Activated CD8-positive, alpha-beta memory T cell treated with anti-CD3 and anti-CD28 coated beads for 4 hours (primary cell): ENCODE measurements around the gene BICDL2.
"Not testable (repeated sequence)": the region's sequence is repeated elsewhere in the genome, so short reads cannot be mapped to it uniquely, and the experiment has no call there.

Source experiments
- DNase-seq, 2 donors: peaks; one replicate each; pipeline ENCODE4 v3.0.0-alpha.2; 2020; ENCODE audit warnings: low read depth in 2 of 2

Gene BICDL2

DNA sequence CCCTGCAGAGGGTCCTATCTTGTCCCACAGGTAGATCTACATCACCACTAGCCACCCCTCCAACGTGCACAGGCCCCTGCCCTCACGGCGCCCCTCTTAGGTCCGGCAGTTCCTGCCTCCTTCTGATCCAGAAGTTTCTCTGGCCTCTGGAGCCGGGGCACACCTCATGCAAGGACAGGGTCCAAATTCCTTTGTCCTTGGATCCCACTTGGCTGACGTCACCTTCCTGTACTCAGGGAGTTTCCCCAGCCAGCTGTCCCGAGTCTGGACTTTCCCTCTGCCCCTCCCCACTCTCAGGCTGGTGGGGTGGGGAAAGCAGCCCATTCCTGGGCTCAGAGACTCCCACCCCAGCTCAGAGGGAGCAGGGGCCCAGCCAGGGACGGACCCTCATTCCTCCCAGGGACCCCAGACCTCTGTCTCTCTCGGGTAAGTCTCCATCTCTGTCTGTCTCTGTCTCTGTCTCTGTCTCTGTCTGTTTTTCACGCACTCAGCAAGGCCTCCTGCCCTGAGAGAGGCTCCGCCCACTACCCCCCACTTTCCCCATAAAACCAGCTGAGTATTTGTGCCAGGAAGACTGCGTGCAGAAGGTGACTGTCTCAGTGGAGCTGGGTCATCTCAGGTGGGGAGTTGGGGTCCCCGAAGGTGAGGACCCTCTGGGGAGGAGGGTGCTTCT lies 28.5 kb upstream of the BICDL2 start, which contains the start of gene IL32:
Gene IL32 (plus strand): TSS at position 572 of the 673 bp plus-strand sequence. CDS start 172 bp downstream, outside the sequence.
- DNase-seq = peak; percentile 33 to 51

DNA sequence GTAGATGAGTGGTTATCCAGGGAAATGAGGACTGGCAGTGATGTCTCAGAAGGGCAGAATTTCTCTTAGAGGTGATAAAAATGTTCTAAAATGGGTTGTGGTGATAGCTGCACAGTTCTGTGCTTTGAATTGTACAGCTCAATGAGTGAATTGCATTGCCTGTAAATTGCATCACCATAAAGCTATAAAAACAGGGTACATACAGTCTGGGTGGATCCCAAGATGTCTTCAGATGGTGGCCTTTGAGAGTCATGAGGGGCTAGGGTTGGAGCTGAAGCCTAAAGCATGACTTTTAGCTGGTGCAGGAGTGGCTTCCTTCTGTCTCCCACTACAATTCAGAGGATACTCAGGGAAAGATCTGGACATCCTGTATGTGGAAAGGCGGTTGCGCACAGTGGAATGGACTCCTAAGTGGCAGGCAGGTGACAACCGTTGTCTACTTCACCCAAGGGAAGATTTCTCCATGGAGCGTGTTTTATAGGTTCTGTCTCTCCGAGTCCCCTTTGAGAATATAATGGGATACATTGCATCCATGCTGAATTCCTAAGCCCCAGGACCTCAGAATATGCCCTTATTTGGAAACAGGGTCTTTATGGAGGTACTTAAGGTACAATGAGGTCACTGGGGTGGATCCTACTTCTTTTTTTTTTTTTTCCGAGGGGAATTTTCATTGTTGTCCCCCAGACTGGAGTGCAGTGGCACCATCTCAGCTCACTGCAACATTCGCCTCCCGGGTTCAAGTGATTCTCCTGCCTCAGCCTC lies 27.1 kb upstream of the BICDL2 start:
- no peak for DNase-seq

DNA sequence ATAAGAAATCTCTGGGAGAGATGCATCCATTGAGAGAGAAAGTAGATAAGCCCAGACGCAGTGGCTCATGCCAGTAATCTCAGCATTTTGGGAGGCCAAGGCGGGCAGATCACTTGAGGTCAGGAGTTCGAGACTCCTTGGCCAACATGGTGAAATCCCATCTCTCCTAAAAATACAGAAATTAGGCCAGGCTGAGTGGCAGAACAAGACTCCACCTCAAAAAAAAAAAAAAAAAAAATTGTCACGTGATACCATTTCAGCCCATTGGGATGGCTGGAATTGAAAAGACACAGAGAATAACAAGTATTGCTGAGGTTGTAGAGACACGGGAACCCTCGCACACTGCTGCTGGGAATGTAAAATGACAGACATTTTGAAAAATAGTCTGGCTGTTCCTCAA lies 25.8 kb upstream of the BICDL2 start:
- no peak for DNase-seq

DNA sequence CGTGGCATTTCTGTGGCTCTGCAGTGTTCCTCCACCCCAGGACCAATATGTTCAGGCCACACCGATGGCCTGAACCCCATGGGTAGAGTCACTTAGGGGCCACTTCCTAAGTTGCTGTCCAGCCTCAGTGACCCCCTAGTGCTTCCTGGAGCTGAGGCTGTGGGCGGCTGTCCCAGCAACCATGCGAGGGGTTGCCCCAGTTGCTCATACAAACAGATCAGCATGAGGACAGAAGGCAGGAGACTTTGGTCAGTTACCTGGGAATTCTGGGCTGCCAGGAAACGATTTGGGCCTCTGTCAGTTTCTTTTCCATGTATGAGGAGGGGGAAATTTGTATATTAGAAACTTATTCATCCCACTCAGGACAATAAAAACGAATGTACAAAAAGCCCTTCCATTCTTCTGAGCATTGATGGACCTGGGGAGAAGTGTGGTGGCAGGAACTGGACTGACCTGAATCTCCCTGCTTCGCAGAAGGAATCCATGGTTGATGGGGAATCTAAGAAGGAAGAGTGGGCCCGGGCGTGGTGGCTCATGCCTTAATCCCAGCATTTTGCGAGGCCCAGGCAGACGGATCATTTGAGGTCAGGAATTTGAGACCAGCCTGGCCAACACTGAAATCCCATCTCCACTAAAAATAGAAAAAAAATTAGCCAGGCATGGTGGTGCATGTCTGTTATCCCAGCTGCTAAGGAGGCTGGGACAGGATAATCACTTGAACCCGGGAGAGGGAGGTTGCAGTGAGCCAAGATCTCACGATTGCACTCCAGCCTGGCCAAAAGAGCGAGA lies 23.8 kb upstream of the BICDL2 start:
- DNase-seq = no peak

DNA sequence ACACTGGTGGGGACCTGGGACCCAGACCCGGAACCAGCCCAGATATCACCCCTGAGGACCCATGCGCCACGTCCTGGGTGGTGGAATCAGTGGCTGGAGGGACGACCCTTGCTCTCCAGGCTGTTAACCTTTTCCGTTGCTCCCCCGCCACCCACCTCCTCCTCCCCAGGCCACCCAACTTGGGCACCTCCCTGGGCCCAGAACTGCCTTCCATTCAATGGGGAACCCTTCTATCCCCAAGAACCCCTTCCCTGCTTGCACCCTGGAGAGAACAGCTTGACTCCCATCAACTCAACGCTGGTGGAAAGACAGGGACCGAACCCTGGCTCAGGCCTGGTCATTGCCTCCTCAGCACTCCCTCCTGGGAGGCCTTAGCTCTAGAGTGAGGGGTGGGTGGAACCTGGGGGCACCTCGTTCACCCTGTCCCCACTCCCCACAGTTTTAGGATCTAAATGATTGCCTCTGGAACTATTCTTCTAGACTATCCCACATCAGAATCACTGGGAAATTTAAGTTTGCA lies 23.0 kb upstream of the BICDL2 start:
- DNase-seq = no peak

DNA sequence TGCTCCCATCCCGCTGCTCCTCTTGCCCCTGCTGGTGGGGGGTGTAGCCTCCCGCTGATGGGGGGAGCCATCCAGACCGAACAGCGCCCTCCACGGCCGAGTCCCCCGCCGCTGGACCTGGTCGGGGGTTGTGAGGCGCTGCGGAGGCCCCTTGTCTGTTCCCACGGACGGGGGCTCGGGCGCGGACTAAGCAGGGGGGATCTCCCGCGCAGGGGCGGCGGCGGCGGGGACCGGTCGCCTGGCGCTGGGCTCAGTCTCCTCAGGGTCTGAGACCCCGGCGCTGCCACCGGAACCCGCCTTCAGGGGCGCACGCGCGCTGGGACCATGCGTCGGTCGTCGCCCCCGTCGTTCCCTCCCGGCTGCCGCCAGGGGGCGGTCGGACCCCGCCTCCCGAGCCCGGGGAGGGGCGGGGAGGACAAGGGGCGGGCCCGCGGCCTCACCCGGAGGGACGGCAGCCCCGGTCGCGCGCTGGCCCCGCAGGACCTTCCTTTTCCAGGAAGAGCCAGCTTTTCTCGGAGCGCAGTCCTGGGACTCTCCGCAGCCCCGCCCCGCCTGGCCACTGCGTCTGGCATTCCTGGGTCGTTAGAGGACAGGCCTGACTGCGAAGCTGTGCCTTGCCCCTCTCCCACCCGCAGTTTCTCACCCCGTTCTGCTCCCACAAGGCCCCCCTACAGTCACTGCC lies 22.4 kb upstream of the BICDL2 start:
- DNase-seq = peak; percentile 66 to 74

DNA sequence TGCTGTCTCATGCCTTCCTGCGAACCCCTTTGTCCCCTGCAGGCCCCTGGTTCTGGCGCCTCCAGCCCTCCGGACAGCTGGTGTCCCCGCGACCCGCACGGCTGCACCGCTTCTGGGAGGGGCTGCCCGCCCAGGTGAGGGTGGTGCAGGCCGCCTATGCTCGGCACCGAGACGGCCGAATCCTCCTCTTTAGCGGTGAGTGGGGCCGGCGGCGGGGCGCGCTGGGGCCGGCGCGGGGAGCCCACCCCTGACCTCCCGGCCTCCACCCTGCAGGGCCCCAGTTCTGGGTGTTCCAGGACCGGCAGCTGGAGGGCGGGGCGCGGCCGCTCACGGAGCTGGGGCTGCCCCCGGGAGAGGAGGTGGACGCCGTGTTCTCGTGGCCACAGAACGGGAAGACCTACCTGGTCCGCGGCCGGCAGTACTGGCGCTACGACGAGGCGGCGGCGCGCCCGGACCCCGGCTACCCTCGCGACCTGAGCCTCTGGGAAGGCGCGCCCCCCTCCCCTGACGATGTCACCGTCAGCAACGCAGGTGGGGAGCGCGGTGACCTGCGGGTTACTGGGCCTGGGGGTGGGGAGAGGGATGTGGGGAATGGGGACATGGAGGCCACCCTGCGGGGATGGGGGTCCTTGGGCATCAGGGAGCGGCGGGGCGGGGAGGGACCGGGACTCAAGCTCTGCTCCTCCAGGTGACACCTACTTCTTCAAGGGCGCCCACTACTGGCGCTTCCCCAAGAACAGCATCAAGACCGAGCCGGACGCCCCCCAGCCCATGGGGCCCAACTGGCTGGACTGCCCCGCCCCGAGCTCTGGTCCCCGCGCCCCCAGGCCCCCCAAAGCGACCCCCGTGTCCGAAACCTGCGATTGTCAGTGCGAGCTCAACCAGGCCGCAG lies 21.6 kb upstream of the BICDL2 start:
- no peak for DNase-seq

DNA sequence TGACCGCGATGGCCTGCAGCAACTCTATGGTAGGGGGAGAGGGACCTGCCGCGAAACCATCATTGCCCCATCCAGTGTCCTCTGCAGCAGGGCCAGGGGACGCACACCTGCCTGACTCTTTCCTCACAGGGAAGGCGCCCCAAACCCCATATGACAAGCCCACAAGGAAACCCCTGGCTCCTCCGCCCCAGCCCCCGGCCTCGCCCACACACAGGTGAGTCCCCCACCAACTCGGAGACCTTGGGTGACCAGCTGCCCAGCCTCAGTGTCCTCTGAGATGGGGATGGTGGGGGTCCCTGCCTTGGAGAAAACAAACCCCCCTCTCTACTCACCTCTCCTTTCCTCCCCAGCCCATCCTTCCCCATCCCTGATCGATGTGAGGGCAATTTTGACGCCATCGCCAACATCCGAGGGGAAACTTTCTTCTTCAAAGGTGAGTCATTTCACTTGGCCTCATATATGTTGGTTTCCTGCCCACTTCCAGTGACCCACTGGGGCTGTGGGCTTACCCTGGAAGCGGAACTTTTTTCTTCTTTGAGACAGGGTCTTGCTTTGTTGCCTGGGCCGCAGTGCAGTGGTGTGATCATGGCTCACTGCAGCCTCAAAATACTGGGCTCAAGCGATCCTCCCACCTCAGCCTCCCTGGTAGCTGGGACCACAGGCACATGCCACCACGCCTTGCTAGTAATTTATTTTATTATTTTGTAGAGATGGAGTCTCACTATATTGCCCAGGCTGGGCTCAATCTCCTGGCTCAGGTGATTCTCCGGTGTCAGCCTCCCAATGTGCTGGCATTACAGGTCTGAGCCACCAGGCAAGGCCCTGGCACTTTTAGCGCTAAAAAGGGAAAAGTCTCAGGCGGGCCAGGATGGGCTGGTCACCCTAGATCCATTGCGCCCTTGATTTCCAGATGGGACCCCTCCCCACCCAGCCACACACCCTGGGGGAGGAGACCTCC lies 20.7 kb upstream of the BICDL2 start:
- DNase-seq = no peak

DNA sequence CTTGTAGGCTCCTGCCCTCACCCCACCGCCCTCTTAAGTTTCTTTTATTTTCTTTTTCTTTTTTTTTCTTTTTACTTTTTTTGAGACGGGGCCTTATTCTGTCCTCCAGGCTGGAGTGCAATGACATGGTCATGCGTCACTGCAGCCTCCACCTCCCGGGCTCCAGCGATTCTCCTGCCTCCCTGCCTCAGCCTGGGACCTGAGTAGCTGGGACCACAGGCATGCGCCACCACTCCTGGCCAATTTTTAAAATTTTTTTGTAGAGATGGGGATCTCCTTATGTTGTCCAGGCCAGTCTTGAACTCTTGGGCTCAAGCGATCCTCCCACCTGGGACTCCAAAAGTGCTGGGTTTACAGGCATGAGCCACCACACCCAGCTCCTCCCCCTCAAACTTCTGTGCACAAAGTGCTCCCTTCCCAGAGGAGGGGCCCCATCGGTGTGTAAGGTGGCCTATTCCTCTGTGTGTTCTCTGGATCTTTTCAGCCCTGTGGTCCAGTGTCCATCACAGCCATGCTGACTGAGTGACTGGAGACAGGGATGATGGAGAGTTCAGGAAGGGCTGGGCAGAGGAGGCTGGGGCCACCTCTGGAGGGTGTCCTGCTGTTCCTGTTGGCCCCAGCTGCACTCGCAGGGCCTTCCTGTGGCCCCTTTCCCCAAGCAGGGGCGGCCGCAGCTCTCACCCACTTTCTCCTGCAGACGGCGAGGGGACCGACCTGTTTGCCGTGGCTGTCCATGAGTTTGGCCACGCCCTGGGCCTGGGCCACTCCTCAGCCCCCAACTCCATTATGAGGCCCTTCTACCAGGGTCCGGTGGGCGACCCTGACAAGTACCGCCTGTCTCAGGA lies 19.8 kb upstream of the BICDL2 start:
- no peak for DNase-seq

DNA sequence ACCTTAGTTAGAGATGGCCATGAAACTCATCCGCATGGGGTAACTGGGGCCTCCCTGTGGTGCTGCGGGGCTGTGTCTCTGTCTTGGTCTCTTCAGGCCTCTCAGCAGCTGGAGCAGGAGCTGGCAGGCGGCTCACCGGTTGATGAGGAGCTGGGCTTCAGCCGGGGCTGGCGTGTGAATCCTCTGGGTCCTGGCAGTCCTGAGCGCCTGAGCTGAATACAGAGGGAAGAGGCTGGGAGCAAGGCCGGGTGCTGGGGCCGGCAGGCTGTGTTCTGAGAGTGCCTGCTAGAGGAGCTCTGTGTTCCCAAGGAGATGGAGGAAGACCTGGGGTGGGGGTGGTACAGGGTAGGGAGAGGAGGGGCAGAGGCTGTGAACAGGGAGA lies 19.0 kb upstream of the BICDL2 start:
- DNase-seq = not testable (repeated sequence)

DNA sequence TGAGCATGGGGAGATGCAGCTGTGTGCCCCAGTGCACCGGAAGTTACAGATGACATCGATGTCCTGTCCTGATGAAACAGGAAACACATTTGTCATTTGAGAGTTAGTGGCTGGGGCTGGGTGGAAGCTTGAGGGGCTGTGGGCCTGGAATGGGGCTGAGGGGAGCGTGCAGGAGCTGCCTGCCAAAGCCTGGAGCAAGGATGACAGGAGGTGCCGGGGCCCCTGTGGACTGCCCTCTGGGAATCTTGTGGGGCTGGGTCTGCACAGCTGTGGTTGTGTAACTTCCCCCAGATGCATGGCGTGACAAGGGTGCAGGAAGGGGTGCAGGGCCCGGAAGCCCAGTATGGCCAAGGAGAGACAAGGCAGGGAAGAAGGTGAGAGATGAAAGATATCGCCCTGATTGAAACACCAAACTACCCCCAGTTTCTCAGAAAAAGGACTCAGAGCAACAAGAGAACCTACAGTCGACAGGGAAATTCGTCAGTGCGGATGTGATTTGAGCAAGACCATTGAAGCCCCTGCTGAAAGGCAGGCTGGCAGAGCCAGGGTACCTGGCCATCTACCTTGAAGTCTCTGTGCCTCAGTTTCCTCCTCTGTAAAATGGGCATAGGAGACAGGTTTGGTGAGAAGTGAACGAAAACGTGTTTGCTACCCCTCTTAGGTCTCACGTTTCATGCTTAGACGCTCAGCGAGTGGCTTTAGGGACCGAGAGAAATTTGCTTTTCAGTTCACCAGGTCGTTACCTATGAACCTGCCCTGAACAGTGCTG lies 18.4 kb upstream of the BICDL2 start:
- DNase-seq = no peak

DNA sequence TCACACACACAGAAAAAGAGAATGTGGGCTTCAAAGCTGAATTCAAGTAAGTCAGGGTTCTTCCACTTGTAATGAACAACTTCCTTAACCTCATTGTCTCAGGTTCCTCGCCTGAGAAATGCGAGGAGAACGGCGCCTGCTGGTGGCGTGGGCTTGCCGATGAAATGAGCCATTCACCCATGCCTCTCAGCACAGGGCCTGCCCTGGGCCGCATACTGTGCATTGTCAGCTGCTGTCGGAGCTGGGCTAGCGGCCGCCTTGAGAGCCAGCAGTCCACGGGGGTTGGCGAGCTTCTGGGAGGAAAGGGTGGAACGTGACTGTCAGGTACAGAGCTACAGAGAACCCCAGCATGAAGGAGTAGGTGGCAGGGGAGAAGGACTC lies 16.6 kb upstream of the BICDL2 start:
- not testable (repeated sequence) for DNase-seq

DNA sequence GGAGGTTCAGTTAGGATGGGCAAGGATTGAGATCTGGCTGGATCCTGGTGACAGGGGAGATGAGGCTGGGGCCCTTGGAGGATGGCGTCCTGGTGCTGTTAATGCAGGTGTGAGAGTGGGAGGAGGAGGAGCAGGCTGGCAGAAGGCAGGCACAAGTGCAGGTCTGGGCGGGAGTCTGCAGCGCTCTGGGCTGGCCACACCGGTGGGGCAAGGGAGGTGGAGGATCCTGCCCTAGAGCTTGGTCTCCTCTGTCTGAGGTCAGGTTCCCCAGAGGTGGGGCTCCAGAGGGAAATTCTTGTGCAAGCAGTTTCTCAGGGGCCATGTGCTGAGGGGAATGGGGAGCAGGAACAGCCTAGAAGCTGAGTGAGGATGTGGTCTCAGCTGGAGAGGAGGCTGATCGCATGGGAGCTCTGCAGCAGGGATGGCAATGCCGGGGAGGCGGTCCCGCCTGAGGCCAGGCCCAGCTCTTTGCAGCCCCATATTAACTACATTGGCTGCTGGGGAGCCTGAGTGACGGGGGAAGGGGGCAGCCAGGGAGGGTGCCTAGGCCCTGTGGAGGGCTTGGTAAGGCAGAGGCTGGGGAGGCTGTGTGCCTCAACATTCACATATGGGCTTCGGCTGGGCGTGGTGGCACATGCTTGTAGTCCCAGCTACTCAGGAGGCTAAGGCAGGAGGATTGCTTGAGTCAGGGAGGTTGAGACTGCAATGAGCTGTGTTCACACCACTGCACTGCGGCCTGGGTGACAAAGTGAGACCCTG lies 16.0 kb upstream of the BICDL2 start:
- DNase-seq = not testable (repeated sequence)

DNA sequence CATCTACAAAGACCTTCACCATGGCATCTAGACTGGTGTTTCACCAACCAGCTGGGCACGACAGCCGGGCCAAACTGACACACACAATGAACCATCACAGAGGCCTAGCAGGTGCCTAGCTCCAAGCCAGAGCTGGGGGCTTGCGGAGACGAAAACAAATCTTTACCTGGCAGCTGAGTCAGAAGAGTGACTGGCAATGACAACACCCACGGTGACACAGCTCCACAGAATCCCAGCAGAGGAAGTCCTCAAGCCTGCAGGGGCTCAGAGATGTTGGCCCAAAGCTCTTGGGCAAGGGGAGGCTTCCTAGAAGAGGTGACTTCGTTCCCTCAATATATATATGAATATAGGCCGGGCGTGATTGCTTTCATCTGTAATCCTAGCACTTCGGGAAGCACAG lies 14.8 kb upstream of the BICDL2 start:
- no peak for DNase-seq

DNA sequence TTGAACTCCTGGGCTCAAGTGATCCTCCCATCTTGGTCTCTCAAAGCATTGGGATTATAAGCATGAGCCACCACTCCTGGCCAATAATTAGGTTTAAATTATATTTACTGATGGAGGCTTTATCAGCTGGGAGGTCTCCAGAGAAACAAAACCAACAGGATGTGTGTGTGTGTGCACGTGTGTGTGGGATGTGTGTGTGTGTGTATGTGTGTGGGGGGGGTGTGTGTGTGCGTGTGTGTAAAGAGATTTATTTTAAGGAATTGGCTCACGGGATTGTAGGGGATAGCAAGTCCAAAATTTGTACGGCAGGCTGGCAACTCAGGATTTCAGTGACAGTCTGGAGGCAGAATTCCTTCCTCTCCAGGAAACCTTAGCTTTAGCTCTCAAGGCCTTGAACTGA lies 14.3 kb upstream of the BICDL2 start:
- DNase-seq = no peak

DNA sequence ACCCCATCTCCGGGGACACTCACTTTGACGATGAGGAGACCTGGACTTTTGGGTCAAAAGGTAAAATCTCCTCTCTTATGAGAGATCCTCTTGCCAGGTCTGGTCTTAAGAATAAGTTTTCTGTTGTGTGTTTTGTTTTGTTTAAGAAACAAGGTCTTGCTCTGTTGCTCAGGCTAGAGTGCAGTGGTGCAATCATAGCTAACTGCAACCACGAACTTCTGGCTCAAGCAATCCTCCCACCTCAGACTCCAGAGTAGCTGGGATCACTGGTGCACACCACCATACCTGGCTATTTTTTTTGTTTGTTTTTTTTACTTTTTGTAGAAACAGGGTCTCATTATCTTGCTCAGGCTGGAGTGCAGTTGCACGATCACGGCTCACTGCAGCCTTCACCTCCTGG lies 13.7 kb upstream of the BICDL2 start:
- DNase-seq = no peak

DNA sequence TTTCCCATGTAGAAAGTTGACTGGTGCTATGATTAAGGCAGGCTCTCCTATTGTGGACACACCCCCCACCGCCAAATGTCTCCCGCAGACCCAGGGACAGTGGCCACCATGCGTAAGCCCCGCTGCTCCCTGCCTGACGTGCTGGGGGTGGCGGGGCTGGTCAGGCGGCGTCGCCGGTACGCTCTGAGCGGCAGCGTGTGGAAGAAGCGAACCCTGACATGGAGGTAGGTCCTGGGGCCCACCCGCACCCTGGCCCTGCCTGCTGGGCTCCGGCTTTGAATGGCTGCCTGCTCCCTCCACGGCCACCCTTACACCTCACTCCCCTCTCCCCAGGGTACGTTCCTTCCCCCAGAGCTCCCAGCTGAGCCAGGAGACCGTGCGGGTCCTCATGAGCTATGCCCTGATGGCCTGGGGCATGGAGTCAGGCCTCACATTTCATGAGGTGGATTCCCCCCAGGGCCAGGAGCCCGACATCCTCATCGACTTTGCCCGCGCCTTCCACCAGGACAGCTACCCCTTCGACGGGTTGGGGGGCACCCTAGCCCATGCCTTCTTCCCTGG lies 13.3 kb upstream of the BICDL2 start:
- DNase-seq = no peak
